Activated CD4-positive, alpha-beta T cell treated with anti-CD3 and anti-CD28 coated beads, Interleukin-2, amount 50 U/mL, for 48 hours (primary cell): ENCODE measurements around the gene IGSF1.
"Not testable (repeated sequence)": the region's sequence is repeated elsewhere in the genome, so short reads cannot be mapped to it uniquely, and the experiment has no call there.

Experiments
- DNase-seq, 2 experiments: peaks; one replicate each; pipeline ENCODE4 v3.0.0-alpha.2; 2020

The IGSF1 gene

GRCh38 chrX:131264665-131265064 lies 24.4 kb downstream of the IGSF1 start:
- DNase-seq = no peak

GRCh38 chrX:131264053-131264452 lies 25.1 kb downstream of the IGSF1 start:
- DNase-seq = no peak

- peak; percentile 22 for DNase-seq
Measured at GRCh38 chrX:131262738-131263679, 26.1 kb downstream of the IGSF1 start.

DNA sequence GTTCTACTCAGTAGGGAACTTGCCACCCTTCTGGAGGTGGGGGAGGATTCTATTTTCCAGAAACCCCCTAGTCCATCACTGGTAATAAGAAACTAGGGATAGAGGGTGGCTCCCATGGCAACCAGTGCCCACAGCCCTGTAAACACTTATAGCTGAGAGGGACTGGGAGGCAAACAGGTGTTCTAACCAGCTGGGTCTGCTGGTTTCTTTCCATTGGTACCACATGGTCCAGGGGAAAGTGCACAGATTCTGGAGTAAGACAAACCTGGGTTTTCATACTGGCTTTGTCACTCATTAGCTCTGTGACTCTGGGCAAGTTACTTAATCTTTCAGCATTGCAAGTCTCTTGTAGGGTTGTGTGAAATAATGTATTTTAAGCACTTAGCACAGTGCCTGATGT lies 26.9 kb downstream of the IGSF1 start:
- DNase-seq = no peak

DNA sequence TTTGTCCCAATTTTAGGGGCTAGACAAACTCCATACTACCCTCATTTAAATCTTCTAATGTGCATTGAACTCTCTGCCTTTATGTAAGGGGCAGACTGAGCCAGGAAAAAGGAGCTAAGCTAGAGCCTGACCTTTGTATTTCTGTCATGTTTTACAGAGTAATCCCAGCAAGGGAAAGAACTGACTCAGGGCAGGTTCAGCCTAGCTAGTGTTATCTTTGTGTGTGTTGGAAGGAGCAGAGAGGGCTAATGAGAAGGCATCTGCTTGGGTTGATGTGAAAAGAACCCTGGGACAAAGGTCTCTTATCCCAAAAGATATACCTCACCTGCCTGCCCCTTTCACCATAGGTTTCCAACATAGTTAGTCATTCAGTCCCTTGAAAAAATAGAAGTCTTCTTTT lies 31.7 kb downstream of the IGSF1 start:
- DNase-seq = no peak

DNA sequence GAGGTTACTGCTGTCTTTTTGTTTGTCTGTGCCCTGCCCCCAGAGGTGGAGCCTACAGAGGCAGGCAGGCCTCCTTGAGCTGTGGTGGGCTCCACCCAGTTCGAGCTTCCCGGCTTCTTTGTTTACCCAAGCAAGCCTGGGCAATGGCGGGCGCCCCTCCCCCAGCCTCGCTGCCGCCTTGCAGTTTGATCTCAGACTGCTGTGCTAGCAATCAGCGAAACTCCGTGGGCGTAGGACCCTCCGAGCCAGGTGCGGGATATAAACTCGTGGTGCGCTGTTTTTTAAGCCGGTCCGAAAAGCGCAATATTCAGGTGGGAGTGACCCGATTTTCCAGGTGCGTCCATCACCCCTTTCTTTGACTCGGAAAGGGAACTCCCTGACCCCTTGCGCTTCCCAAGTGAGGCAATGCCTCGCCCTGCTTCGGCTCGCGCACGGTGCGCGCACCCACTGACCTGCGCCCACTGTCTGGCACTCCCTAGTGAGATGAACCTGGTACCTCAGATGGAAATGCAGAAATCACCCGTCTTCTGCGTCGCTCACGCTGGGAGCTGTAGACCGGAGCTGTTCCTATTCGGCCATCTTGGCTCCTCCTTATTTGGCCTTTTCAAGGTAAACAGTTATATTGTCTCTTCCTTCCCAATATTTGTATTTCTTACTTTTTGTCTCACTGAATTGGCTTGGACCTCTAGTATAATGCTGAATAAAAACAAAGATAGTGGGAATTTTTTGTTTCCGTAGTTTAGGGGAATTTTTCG lies 37.9 kb downstream of the IGSF1 start:
- DNase-seq = not testable (repeated sequence)

- DNase-seq = no peak
Measured at GRCh38 chrX:131239057-131239456, 50.0 kb downstream of the IGSF1 start.

DNA sequence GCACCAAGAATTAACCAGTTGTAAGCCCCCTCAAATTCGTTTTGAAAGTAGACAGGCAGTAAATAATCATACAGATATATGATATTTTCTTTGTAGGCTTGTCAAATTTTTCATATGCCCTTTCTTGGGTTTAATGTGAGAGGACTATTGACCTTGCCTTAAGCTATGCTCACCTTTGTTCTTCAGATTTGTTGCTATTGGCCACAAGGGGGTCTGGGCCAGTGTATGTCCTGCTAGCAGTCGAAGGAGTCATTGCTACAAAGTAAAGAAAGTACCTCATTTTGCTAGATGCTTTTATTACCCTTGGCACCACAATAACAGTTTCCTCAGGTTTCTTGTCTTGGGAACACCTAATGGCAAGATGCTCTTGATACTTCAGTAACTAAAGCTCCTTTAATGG lies 51.7 kb downstream of the IGSF1 start:
- DNase-seq = no peak

DNA sequence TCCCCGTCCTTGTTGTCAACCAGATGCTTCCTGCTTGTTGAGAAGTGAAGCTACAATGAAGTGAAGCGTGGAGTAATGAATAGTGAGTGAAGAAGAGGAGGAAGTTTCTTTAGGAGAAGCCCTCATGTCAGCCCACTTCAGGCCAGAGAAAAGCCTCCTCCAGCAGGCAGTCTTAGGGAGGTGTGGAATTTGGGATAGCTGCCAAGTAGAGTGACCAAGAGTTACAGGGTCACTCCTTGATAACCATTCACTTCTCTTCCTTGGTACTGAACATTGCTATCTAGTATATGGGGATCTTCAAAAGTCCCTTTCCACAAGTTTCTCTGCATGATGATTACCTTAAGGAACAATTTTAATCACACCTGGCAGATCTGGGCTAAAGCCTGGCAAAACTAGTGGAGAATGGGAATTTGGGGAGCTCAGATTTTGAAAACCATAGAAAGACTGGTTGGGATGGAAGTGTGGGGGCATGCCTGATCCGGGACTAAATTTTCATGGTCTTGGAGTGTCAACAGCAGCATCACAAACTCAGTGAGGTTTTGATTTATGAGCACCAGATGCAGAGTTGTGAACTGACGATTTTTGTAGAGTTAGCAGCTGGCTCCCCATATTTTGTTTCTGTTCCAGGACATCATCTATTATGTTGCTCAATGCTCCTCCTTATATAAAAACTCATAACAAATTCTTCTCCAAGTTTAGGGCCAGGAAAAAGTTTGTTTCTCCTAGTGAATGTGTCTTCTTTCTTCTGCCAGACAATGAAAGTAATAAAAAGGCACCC lies 53.1 kb downstream of the IGSF1 start:
- DNase-seq = no peak

DNA sequence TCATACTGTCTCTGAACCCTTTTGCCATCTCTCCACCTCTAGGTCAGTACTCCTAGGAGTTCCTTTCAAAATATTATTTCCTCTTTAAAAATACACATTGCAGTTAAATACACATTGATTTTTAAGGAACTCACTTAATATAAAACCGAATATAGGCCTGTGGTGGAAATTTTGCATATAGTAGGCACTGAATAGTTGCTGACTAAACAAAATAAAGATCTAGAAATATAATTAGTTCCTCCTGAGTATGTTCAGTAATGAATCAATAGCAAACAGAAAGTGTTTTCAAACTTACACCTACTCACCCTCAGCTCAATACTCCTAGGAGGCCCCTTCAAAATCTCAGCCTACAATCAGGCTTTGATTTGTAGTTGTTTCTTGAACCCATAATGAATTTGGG lies 61.5 kb downstream of the IGSF1 start:
- DNase-seq = no peak

- DNase-seq = no peak
Measured at GRCh38 chrX:131226591-131226990, 62.5 kb downstream of the IGSF1 start.

GRCh38 chrX:131225078-131225477 lies 64.0 kb downstream of the IGSF1 start:
- no peak for DNase-seq
